ENCODE data around the gene YAP1.
A peak's percentile ranks its signal among the peaks of the same experiment; 100 is the strongest.
"Not testable (repeated sequence)": the region's sequence is repeated elsewhere in the genome, so short reads cannot be mapped to it uniquely, and the experiment has no call there.

YAP1 gene

GRCh38 chr11:102166175-102167064, 56.2 kb downstream of the YAP1 start:
- DNase-seq = no peak

- peak in 1 of 2 experiments; percentile 49 for DNase-seq
These were observed 58.2 kb downstream of the YAP1 start for GRCh38 chr11:102168481-102168880.

GRCh38 chr11:102171101-102171500, 60.9 kb downstream of the YAP1 start:
- DNase-seq = peak in 1 of 2 experiments; percentile 56

GRCh38 chr11:102172127-102172848, 62.0 kb downstream of the YAP1 start:
- peak in 1 of 2 experiments; percentile 44 for DNase-seq

GRCh38 chr11:102177126-102177525, 66.9 kb downstream of the YAP1 start:
- DNase-seq = peak in 1 of 2 experiments; percentile 70

GRCh38 chr11:102177974-102178631, 67.9 kb downstream of the YAP1 start:
- DNase-seq = peak; percentile 91 to 100

- DNase-seq = no peak
These were observed 69.1 kb downstream of the YAP1 start for GRCh38 chr11:102179371-102179770.

- DNase-seq = no peak
These were observed 74.2 kb downstream of the YAP1 start for GRCh38 chr11:102184269-102184987.

GRCh38 chr11:102186551-102187191, 76.4 kb downstream of the YAP1 start:
- no peak for DNase-seq

- DNase-seq = no peak
These were observed 77.3 kb downstream of the YAP1 start for GRCh38 chr11:102187416-102188151.

- no peak for DNase-seq
These were observed 78.2 kb downstream of the YAP1 start for GRCh38 chr11:102188488-102188887.

GRCh38 chr11:102191832-102192231, 81.6 kb downstream of the YAP1 start:
- DNase-seq = no peak

GRCh38 chr11:102192349-102193066, 82.3 kb downstream of the YAP1 start:
- no peak for DNase-seq

GRCh38 chr11:102194257-102194656, 84.0 kb downstream of the YAP1 start:
- DNase-seq = no peak

GRCh38 chr11:102194990-102195389, 84.7 kb downstream of the YAP1 start:
- no peak for DNase-seq

- no peak for DNase-seq
These were observed 86.1 kb downstream of the YAP1 start for GRCh38 chr11:102196351-102196750.

- no peak for DNase-seq
These were observed 86.6 kb downstream of the YAP1 start for GRCh38 chr11:102196816-102197215.

GRCh38 chr11:102197670-102198139, 87.5 kb downstream of the YAP1 start:
- no peak for DNase-seq

- DNase-seq = no peak
These were observed 89.4 kb downstream of the YAP1 start for GRCh38 chr11:102199673-102200072.

GRCh38 chr11:102200325-102200724, 90.1 kb downstream of the YAP1 start:
- DNase-seq = not testable (repeated sequence)

GRCh38 chr11:102201776-102202175, 91.5 kb downstream of the YAP1 start:
- DNase-seq = no peak
